ENCODE results near the gene TLE5. TPM values are rescaled to one million over a fixed set of nuclear protein-coding genes. Genes with fewer than 3 reads are reported as not detected.
A peak's percentile ranks its signal among the peaks of the same experiment; 100 is the strongest.

TLE5 gene
- polyA plus RNA-seq, 3 donors = 27.5 to 309 (median 34.4) TPM

- H3K27me3 ChIP-seq (ENCODE audit: control insufficient read depth in 2 of 2, insufficient read depth in 2 of 2, low read length in 2 of 2) = peaks cover 12 to 47% of the 10 kb centered on the region in 2 donors
- whole genome bisulfite sequencing (ENCODE audit: insufficient coverage) = 97% methylated on average over 11 of the region's 11 CpGs
- DNase-seq = no peak
- no peak for TF ChIP-seq CTCF (IDR thresholded peaks at IDR 0.05)
- H3K4me2 ChIP-seq (replicated peaks; ENCODE audit: extremely low read depth, low read length, poor library complexity, severe bottlenecking) = no peak overlapping the region
- peaks cover 0 to 16% of the 10 kb centered on the region in 2 donors for H3K9me3 ChIP-seq (replicated peaks in 1 of 2; ENCODE audit: control insufficient read depth in 1 of 2, insufficient read depth in 1 of 2, low read length in 2 of 2)
- H3K4me1 ChIP-seq (ENCODE audit: control insufficient read depth in 1 of 2, insufficient read depth in 2 of 2, low read length in 2 of 2) = peaks cover 19 to 25% of the 10 kb centered on the region in 2 donors
- no peak overlapping the region for H2AFZ ChIP-seq (ENCODE audit: insufficient read depth, low read depth, low read length, poor library complexity, severe bottlenecking)
- Mint-ChIP-seq H3K9me3 (peaks cover 0 to 15% (median 7%) of the 10 kb centered on the region in 7 donors), H3K36me3 (peaks cover 0 to 8% of the 10 kb centered on the region in 2 donors), H3K4me1 (peaks cover 15% of the 10 kb centered on the region), H3K27me3 (ENCODE audit: low read depth in 3 of 3) (peaks cover 49 to 65% (median 64%) of the 10 kb centered on the region in 3 donors), H3K27ac (no peak overlapping the region), H3K4me3 (peak overlapping the region in 1 of 2 donors; percentile 95)
- intact Hi-C loops (cut with micrococcal nuclease) = loop anchor here in 1 of 2 donors (10.0 kb wide), 1 partner anchor 59 kb away; the partner anchor contains the start of gene TLE6
- no peak overlapping the region for H3K27ac ChIP-seq (ENCODE audit: low read depth in 1 of 2, low read length in 2 of 2)
- no peak overlapping the region for H3K4me3 ChIP-seq (replicated peaks in 1 of 3; ENCODE audit: low read depth in 2 of 3, low read length in 3 of 3)
- H4K20me1 ChIP-seq (ENCODE audit: insufficient read depth, low read length) = no peaks in the 10 kb centered on the region
- H3K9ac ChIP-seq (ENCODE audit: insufficient read depth, low read length, poor library complexity, severe bottlenecking) = no peak overlapping the region
- H3K79me2 ChIP-seq (ENCODE audit: insufficient read depth, low read length) = no peaks in the 10 kb centered on the region
- no peaks in the 10 kb centered on the region for H3K36me3 ChIP-seq (replicated peaks in 1 of 2; ENCODE audit: control insufficient read depth in 1 of 2, insufficient read depth in 2 of 2, low read length in 2 of 2)
Observed at GRCh38 chr19:3033595-3034405, 28.5 kb downstream of the TLE5 start.

- H4K20me1 ChIP-seq (ENCODE audit: insufficient read depth, low read length) = no peaks in the 10 kb centered on the region
- intact Hi-C loops (cut with micrococcal nuclease) = loop anchor here in 1 of 2 donors (10.0 kb wide), 1 partner anchor 57 kb away; the partner anchor contains the start of gene TLE6
- H3K4me2 ChIP-seq (replicated peaks; ENCODE audit: extremely low read depth, low read length, poor library complexity, severe bottlenecking) = no peak overlapping the region
- 91% methylated on average over 4 of the region's 5 CpGs for WGBS (ENCODE audit: insufficient coverage)
- no peak for TF ChIP-seq CTCF (IDR thresholded peaks at IDR 0.05)
- Mint-ChIP-seq H3K36me3 (peaks cover 0 to 8% of the 10 kb centered on the region in 2 donors), H3K9me3 (peaks cover 0 to 27% (median 12%) of the 10 kb centered on the region in 7 donors), H3K4me1 (peaks cover 15% of the 10 kb centered on the region), H3K4me3 (peak overlapping the region in 1 of 2 donors; percentile 69), H3K27me3 (ENCODE audit: low read depth in 3 of 3) (peaks cover 62 to 82% (median 81%) of the 10 kb centered on the region in 3 donors), H3K27ac (peak overlapping the region in 1 of 7 donors; percentile 0)
- H3K27me3 ChIP-seq (ENCODE audit: control insufficient read depth in 2 of 2, insufficient read depth in 2 of 2, low read length in 2 of 2) = peaks cover 33 to 69% of the 10 kb centered on the region in 2 donors
- no peak for DNase-seq
- H3K4me1 ChIP-seq (ENCODE audit: control insufficient read depth in 1 of 2, insufficient read depth in 2 of 2, low read length in 2 of 2) = peaks cover 19 to 25% of the 10 kb centered on the region in 2 donors
- H3K79me2 ChIP-seq (ENCODE audit: insufficient read depth, low read length) = no peaks in the 10 kb centered on the region
- no peak overlapping the region for H3K4me3 ChIP-seq (replicated peaks in 1 of 3; ENCODE audit: low read depth in 2 of 3, low read length in 3 of 3)
- no peaks in the 10 kb centered on the region for H3K36me3 ChIP-seq (replicated peaks in 1 of 2; ENCODE audit: control insufficient read depth in 1 of 2, insufficient read depth in 2 of 2, low read length in 2 of 2)
- peaks cover 0 to 23% of the 10 kb centered on the region in 2 donors for H3K9me3 ChIP-seq (replicated peaks in 1 of 2; ENCODE audit: control insufficient read depth in 1 of 2, insufficient read depth in 1 of 2, low read length in 2 of 2)
- H3K9ac ChIP-seq (ENCODE audit: insufficient read depth, low read length, poor library complexity, severe bottlenecking) = no peak overlapping the region
- H3K27ac ChIP-seq (ENCODE audit: low read depth in 1 of 2, low read length in 2 of 2) = no peak overlapping the region
- H2AFZ ChIP-seq (ENCODE audit: insufficient read depth, low read depth, low read length, poor library complexity, severe bottlenecking) = no peak overlapping the region
Observed at GRCh38 chr19:3031607-3031867, 30.8 kb downstream of the TLE5 start.
